Measurements from ENCODE around the gene UPB1. TPM values are rescaled to one million over a fixed set of nuclear protein-coding genes. Genes with fewer than 3 reads are reported as not detected.
"Not testable (repeated sequence)": the region's sequence is repeated elsewhere in the genome, so short reads cannot be mapped to it uniquely, and the experiment has no call there.

UPB1 gene
- total RNA-seq, 3 donors from 2014 or later (not counting 1 experiment from before 2014, with no cell fraction given): 0.33 to 1.6 (median 0.50) TPM

DNA sequence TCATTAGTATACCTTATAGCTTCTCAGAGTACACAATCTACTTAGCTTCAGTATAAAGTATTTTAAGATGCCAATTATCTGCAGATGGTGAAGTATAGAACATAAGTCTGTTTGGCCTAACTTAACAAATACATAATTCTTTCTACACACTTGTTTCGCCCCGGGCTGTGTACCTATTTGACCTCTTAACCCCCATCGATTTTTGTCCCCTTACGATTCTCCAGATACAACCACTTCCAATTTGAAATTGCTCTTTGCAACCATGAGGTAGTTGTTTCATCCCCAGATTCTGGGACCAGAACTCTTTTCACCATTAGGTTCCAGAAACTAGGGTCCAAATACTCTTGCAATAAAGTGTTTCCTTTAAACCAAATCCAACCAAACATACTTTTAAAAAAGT lies 10.0 kb upstream of the UPB1 start:
- no peak for DNase-seq
- H3K27me3 Mint-ChIP-seq (ENCODE audit: low read depth in 2 of 2): peaks cover 6 to 7% of the 10 kb centered on the region in 2 donors
- TF ChIP-seq, protein P1, sequence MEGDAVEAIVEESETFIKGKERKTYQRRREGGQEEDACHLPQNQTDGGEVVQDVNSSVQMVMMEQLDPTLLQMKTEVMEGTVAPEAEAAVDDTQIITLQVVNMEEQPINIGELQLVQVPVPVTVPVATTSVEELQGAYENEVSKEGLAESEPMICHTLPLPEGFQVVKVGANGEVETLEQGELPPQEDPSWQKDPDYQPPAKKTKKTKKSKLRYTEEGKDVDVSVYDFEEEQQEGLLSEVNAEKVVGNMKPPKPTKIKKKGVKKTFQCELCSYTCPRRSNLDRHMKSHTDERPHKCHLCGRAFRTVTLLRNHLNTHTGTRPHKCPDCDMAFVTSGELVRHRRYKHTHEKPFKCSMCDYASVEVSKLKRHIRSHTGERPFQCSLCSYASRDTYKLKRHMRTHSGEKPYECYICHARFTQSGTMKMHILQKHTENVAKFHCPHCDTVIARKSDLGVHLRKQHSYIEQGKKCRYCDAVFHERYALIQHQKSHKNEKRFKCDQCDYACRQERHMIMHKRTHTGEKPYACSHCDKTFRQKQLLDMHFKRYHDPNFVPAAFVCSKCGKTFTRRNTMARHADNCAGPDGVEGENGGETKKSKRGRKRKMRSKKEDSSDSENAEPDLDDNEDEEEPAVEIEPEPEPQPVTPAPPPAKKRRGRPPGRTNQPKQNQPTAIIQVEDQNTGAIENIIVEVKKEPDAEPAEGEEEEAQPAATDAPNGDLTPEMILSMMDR (IDR thresholded peaks at IDR 0.05): no peak
- H3K27ac ChIP-seq (ENCODE audit: low read length): no peak overlapping the region
- no peak overlapping the region for H3K27ac Mint-ChIP-seq
- no peaks in the 10 kb centered on the region for H3K36me3 Mint-ChIP-seq
- WGBS (ENCODE audit: insufficient coverage): 95% methylated on average over 4 of the region's 4 CpGs
- no peak overlapping the region for H3K4me3 Mint-ChIP-seq
- no peaks in the 10 kb centered on the region for H3K27me3 ChIP-seq (ENCODE audit: control insufficient read depth, insufficient read depth, low read length)
- no peak for ATAC-seq
- H3K36me3 ChIP-seq (ENCODE audit: control insufficient read depth, insufficient read depth, low read length): no peaks in the 10 kb centered on the region
- no peaks in the 10 kb centered on the region for H3K9me3 Mint-ChIP-seq
- no peak overlapping the region for H3K4me3 ChIP-seq (ENCODE audit: low read length)
- no peaks in the 10 kb centered on the region for H3K4me1 ChIP-seq (ENCODE audit: control insufficient read depth, insufficient read depth, low read length)
- no peaks in the 10 kb centered on the region for H3K9me3 ChIP-seq (ENCODE audit: control insufficient read depth, insufficient read depth, low read length)
- intact Hi-C loops (cut with micrococcal nuclease): no loop called here
- no peaks in the 10 kb centered on the region for H3K4me1 Mint-ChIP-seq

DNA sequence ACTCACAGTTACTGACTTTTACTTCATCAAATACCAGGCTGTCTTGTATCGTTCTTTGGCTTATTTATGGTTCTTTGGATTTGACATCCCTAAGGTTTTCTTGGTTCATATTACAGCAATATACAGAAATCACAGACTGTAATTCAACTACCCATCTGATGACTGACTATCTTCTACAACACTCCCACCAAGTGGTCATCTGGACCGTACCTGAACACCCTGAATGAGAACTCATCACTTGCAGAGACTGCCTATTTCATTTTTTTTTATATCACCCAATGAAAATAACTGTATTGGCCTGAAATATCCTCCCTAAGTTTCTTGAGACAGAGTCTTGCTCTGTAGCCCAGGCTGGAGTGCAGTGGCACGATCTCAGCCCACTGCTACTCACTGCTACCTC lies 9.5 kb upstream of the UPB1 start:
- TF ChIP-seq, protein P1 (IDR thresholded peaks at IDR 0.05): no peak
- DNase-seq (peak in 1 of 2 donors; percentile 63), ATAC-seq (no peak)
- intact Hi-C loops (cut with micrococcal nuclease): no loop called here
- Mint-ChIP-seq H3K4me3 (no peak overlapping the region), H3K36me3 (no peaks in the 10 kb centered on the region), H3K27ac (no peak overlapping the region), H3K9me3 (no peaks in the 10 kb centered on the region), H3K4me1 (no peaks in the 10 kb centered on the region), H3K27me3 (ENCODE audit: low read depth in 2 of 2) (peaks cover 7% of the 10 kb centered on the region in 2 donors)
- H3K36me3 ChIP-seq (ENCODE audit: control insufficient read depth, insufficient read depth, low read length): no peaks in the 10 kb centered on the region
- H3K27ac ChIP-seq (ENCODE audit: low read length): no peak overlapping the region
- 78% methylated on average over 3 of the region's 3 CpGs for WGBS (ENCODE audit: insufficient coverage)
- no peak overlapping the region for H3K4me3 ChIP-seq (ENCODE audit: low read length)
- no peaks in the 10 kb centered on the region for H3K4me1 ChIP-seq (ENCODE audit: control insufficient read depth, insufficient read depth, low read length)
- H3K9me3 ChIP-seq (ENCODE audit: control insufficient read depth, insufficient read depth, low read length): no peaks in the 10 kb centered on the region
- no peaks in the 10 kb centered on the region for H3K27me3 ChIP-seq (ENCODE audit: control insufficient read depth, insufficient read depth, low read length)

DNA sequence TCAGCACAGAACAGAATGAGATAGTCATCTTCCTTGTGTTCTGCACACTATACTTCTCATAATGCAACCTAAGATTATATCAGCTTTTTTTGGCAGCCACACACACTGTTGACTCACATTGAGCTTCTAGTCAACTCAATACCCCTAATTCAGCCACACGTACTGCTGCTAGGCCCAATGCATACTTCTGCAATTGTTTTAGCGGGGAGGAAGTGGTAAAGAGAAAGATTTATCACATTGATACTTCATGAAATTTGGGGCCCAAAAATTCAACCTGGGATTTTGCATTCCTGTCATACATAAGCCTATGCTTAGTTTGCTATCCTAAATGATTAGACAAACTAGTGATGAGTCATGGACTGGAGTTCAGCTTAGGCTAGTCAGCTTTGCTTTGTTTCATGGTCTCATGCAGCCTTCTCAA lies 8.6 kb upstream of the UPB1 start:
- peaks cover 7 to 11% of the 10 kb centered on the region in 2 donors for H3K27me3 Mint-ChIP-seq (ENCODE audit: low read depth in 2 of 2)
- H3K27ac Mint-ChIP-seq: no peak overlapping the region
- Histone ChIP-seq H3K27me3 (ENCODE audit: control insufficient read depth, insufficient read depth, low read length) (no peaks in the 10 kb centered on the region), H3K9me3 (ENCODE audit: control insufficient read depth, insufficient read depth, low read length) (no peaks in the 10 kb centered on the region), H3K36me3 (ENCODE audit: control insufficient read depth, insufficient read depth, low read length) (no peaks in the 10 kb centered on the region), H3K4me1 (ENCODE audit: control insufficient read depth, insufficient read depth, low read length) (no peaks in the 10 kb centered on the region), H3K27ac (ENCODE audit: low read length) (no peak overlapping the region), H3K4me3 (ENCODE audit: low read length) (no peak overlapping the region)
- no peaks in the 10 kb centered on the region for H3K9me3 Mint-ChIP-seq
- intact Hi-C loops (cut with micrococcal nuclease): no loop called here
- no peaks in the 10 kb centered on the region for H3K4me1 Mint-ChIP-seq
- ATAC-seq (no peak), DNase-seq (no peak)
- H3K4me3 Mint-ChIP-seq: no peak overlapping the region
- TF ChIP-seq, protein P1 (IDR thresholded peaks at IDR 0.05): no peak
- H3K36me3 Mint-ChIP-seq: no peaks in the 10 kb centered on the region
- 17% methylated on average over 1 of the region's 2 CpGs for WGBS (ENCODE audit: insufficient coverage)

DNA sequence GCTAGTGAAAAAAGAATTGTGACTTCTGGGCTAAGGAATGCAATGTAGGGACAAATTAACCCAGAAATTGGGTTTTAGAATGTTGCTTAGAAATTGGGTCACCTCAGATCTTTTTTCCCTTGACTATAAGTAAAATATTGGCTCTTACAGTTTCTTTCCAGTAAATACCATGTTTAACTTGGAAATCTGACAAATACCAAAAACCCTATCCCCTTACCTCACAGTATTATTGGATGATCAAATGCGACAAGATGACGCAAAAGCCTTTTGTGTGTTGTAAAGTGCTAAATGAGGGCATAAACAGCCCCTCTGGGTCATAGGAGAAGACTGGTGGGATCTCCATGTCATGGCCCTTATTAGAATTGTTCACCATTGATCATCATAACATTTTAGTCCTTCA lies 6.1 kb upstream of the UPB1 start:
- no peaks in the 10 kb centered on the region for H3K4me1 Mint-ChIP-seq
- no peaks in the 10 kb centered on the region for H3K4me1 ChIP-seq (ENCODE audit: control insufficient read depth, insufficient read depth, low read length)
- H3K36me3 Mint-ChIP-seq: no peaks in the 10 kb centered on the region
- no peaks in the 10 kb centered on the region for H3K9me3 ChIP-seq (ENCODE audit: control insufficient read depth, insufficient read depth, low read length)
- TF ChIP-seq, protein P1 (IDR thresholded peaks at IDR 0.05): no peak
- H3K27me3 Mint-ChIP-seq (ENCODE audit: low read depth in 2 of 2): peaks cover 7 to 18% of the 10 kb centered on the region in 2 donors
- no peak overlapping the region for H3K4me3 Mint-ChIP-seq
- DNase-seq (no peak), ATAC-seq (no peak)
- no peak overlapping the region for H3K27ac ChIP-seq (ENCODE audit: low read length)
- H3K27ac Mint-ChIP-seq: no peak overlapping the region
- H3K27me3 ChIP-seq (ENCODE audit: control insufficient read depth, insufficient read depth, low read length): no peaks in the 10 kb centered on the region
- intact Hi-C loops (cut with micrococcal nuclease): no loop called here
- H3K9me3 Mint-ChIP-seq: no peaks in the 10 kb centered on the region
- H3K4me3 ChIP-seq (ENCODE audit: low read length): no peak overlapping the region
- H3K36me3 ChIP-seq (ENCODE audit: control insufficient read depth, insufficient read depth, low read length): no peaks in the 10 kb centered on the region
- no CpG with 5 or more reads among the region's 2 CpGs for WGBS (ENCODE audit: insufficient coverage)

DNA sequence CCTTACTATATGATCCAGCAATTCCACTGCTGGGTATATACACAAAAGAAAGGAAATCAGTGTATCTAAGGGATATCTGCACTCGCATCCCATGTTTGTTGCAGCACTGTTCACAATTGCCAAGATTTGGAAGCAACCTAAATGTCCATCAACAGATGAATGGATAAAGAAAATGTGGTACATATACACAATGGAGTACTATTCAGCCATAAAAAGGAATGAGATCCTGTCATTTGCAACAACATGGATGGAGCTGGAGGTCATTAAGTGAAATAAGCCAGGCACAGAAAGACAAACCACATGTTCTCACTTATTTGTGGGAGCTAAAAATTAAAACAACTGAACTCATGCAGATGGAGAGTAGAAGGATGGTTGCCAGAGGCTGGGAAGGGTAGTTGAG lies 5.7 kb upstream of the UPB1 start:
- H3K27ac ChIP-seq (ENCODE audit: low read length); H3K27ac Mint-ChIP-seq; intact Hi-C loops (cut with micrococcal nuclease); H3K4me1 Mint-ChIP-seq; H3K36me3 Mint-ChIP-seq; H3K4me3 Mint-ChIP-seq; H3K36me3 ChIP-seq (ENCODE audit: control insufficient read depth, insufficient read depth, low read length); H3K9me3 Mint-ChIP-seq; ATAC-seq; H3K27me3 ChIP-seq (ENCODE audit: control insufficient read depth, insufficient read depth, low read length); H3K4me1 ChIP-seq (ENCODE audit: control insufficient read depth, insufficient read depth, low read length); DNase-seq; H3K4me3 ChIP-seq (ENCODE audit: low read length); H3K9me3 ChIP-seq (ENCODE audit: control insufficient read depth, insufficient read depth, low read length): not testable (repeated sequence)
- peaks cover 7 to 18% of the 10 kb centered on the region in 2 donors for H3K27me3 Mint-ChIP-seq (ENCODE audit: low read depth in 2 of 2)
- WGBS (ENCODE audit: insufficient coverage): 73% methylated on average over 1 of the region's 1 CpG
